ENCODE data around the gene CPEB3. TPM values are rescaled to one million over a fixed set of nuclear protein-coding genes. Genes with fewer than 3 reads are reported as not detected.

CPEB3 gene
- total RNA-seq, 4 donors from 2014 or later: 12.3 to 18.4 (median 12.7) TPM

DNA sequence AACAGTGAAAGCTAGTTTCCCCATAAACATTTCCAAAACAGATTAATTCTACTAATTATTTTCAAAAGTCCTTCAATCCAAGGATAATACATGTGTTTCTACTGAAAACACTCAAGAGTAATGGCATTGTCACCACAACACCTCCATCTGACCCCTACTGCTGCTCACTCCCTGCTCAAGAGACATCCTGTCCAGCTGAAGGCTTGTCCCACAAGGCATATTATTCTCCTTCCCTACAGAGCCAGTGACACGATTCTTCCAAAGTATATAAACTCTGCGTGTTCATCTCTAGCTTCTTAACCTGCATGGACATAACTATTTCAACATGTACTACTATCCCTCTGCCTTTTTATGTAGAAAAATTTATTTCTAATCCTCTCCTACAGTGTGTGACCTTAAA is 182.1 kb downstream of the CPEB3 start:
- H3K4me3 ChIP-seq (replicated peaks in 1 of 3): no peak overlapping the region
- intact Hi-C loops (cut with DNase I): no loop called here
- no peaks in the 10 kb centered on the region for H3K9me3 ChIP-seq
- DNase-seq: no peak
- no peaks in the 10 kb centered on the region for H3K27me3 ChIP-seq
- no peak overlapping the region for H3K27ac ChIP-seq
- H3K36me3 ChIP-seq: no peaks in the 10 kb centered on the region
- TF ChIP-seq, protein P1, sequence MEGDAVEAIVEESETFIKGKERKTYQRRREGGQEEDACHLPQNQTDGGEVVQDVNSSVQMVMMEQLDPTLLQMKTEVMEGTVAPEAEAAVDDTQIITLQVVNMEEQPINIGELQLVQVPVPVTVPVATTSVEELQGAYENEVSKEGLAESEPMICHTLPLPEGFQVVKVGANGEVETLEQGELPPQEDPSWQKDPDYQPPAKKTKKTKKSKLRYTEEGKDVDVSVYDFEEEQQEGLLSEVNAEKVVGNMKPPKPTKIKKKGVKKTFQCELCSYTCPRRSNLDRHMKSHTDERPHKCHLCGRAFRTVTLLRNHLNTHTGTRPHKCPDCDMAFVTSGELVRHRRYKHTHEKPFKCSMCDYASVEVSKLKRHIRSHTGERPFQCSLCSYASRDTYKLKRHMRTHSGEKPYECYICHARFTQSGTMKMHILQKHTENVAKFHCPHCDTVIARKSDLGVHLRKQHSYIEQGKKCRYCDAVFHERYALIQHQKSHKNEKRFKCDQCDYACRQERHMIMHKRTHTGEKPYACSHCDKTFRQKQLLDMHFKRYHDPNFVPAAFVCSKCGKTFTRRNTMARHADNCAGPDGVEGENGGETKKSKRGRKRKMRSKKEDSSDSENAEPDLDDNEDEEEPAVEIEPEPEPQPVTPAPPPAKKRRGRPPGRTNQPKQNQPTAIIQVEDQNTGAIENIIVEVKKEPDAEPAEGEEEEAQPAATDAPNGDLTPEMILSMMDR (IDR thresholded peaks at IDR 0.05): no peak
- no peak for TF ChIP-seq POLR2A (IDR thresholded peaks at IDR 0.05)
- WGBS, 2 donors: 79 to 89% methylated on average over 2 of the region's 2 CpGs
- peaks cover 0 to 9% of the 10 kb centered on the region in 2 donors for H3K4me1 ChIP-seq

DNA sequence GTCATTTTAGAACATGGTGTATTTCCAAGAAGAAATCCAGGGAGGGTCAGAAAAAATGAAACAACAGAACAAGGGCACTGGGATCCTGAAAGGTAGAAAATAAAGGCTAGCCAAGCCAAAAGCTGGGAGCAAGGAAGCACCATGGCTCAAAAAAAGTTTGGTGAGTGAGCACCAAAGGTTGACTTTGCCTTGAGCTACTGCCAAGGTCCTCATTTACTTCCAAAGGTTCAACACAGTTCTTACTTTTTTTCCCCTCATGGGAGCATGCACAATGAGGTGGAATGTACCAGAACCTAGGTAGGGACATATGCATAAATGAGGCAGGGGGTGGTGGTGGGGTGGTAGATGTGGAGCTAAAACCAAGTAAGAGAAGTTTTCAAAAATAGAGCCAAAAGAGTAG is 182.8 kb downstream of the CPEB3 start:
- Histone ChIP-seq H3K4me3 (replicated peaks in 1 of 3) (no peak overlapping the region), H3K36me3 (no peaks in the 10 kb centered on the region), H3K4me1 (peaks cover 5 to 7% of the 10 kb centered on the region in 2 donors), H3K27me3 (no peaks in the 10 kb centered on the region), H3K9me3 (no peaks in the 10 kb centered on the region), H3K27ac (no peak overlapping the region)
- no peak for TF ChIP-seq POLR2A (IDR thresholded peaks at IDR 0.05)
- TF ChIP-seq, protein P1 (IDR thresholded peaks at IDR 0.05): no peak
- intact Hi-C loops (cut with DNase I): no loop called here
- DNase-seq: no peak

DNA sequence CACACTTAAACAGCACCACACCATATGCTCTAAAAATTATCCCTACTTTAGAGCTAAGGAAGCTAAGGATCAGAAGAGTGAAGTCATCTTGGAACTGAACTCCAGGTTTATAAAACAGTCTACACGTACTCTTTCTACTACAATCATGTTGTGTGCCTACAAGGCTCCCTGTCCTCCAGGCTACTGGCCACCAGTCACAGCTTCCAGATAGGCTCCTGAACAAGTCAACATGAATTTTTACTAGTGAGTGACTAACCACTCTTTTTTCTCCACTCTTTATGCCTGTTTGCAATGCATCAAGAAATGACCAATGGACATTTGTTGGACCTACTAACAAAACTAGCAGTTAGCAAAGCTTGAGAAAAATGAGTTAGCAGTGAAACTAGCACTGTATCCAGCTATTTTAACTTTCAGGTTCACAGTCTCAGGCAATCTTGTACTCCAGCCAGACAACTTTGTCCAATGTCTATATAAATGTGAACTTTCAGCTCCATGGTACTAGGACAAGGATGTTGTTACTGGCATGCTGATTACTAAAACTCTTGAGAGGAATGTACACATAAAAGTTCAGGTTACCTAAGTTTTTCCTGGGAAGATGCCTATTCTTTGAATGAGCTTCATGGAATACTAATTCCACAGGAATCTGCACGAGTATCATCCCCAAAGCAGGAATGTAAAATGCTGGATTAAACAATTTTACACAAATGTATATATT is 187.3 kb downstream of the CPEB3 start:
- Histone ChIP-seq H3K27me3 (no peaks in the 10 kb centered on the region), H3K36me3 (no peaks in the 10 kb centered on the region), H3K4me3 (replicated peaks in 1 of 3) (no peak overlapping the region), H3K4me1 (peaks cover 13 to 17% of the 10 kb centered on the region in 2 donors), H3K9me3 (no peaks in the 10 kb centered on the region), H3K27ac (no peak overlapping the region)
- TF ChIP-seq POLR2A (IDR thresholded peaks at IDR 0.05): no peak
- TF ChIP-seq, protein P1 (IDR thresholded peaks at IDR 0.05): no peak
- 63 to 67% methylated on average over 2 of the region's 2 CpGs for WGBS, 2 donors
- no peak for DNase-seq
- intact Hi-C loops (cut with DNase I): no loop called here

DNA sequence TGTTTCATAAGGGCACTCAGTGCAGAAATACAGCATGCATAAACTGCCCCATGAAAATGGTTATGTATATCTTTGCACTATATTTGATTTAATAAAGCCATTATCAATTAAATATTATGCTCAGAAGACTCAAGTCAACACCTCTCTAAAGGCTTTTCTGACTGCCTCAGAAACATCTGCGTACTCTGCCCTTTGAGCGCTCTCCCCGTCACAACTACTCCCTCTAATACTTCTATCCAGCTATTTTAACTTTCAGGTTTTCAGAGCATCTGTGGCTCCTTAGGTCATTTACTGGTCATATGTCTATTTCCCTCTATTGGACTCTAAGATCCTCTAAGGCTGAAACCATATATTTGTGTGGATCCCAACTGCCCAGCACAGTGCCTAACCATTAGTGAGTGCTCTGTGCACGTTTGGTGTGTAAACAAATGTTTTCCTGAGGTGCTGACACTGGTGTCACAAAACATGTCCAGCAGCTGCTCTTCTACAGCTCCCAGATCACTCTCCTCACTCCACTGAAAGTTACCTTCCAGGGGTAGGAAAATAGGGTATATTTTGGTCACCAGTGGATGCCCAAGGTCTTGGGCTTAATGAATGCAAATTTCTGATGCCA is 188.2 kb downstream of the CPEB3 start:
- Histone ChIP-seq H3K9me3 (no peaks in the 10 kb centered on the region), H3K27ac (no peak overlapping the region), H3K4me3 (replicated peaks in 1 of 3) (no peak overlapping the region), H3K36me3 (no peaks in the 10 kb centered on the region), H3K27me3 (no peaks in the 10 kb centered on the region), H3K4me1 (peaks cover 13 to 17% of the 10 kb centered on the region in 2 donors)
- DNase-seq: no peak
- WGBS, 2 donors: 91 to 95% methylated on average over 4 of the region's 4 CpGs
- intact Hi-C loops (cut with DNase I): no loop called here
- no peak for TF ChIP-seq POLR2A (IDR thresholded peaks at IDR 0.05)
- TF ChIP-seq, protein P1 (IDR thresholded peaks at IDR 0.05): no peak

DNA sequence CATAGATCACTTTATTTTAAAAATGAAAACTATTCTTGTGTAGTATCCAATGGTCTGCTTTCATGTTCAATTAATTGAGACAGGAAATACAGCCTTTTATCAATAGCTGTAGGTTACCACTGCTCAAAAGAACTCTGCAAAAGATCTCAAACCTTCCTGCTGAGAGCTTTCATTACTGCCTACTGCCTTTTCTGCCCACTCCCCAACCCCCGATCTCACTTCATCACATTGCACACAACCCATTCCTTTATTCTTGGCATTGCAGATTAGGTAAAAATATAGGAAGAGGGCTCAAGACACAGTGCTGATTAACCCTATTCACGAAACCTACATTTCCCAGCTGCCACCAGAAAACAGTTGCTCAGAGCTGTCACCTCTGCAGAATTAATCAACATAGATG is 195.9 kb downstream of the CPEB3 start:
- no peaks in the 10 kb centered on the region for H3K27me3 ChIP-seq
- no peaks in the 10 kb centered on the region for H3K36me3 ChIP-seq
- DNase-seq: no peak
- H3K9me3 ChIP-seq: no peaks in the 10 kb centered on the region
- no peak overlapping the region for H3K4me3 ChIP-seq (replicated peaks in 1 of 3)
- H3K4me1 ChIP-seq: peaks cover 5 to 12% of the 10 kb centered on the region in 2 donors
- TF ChIP-seq, protein P1 (IDR thresholded peaks at IDR 0.05): no peak
- TF ChIP-seq POLR2A (IDR thresholded peaks at IDR 0.05): no peak
- H3K27ac ChIP-seq: no peak overlapping the region
- whole genome bisulfite sequencing, 2 donors: 91 to 95% methylated on average over 2 of the region's 2 CpGs
- intact Hi-C loops (cut with DNase I): no loop called here

All from thyroid gland (tissue), 4 donors.